ENCODE results near the gene FAM9C. TPM values are rescaled to one million over a fixed set of nuclear protein-coding genes. Genes with fewer than 3 reads are reported as not detected.

The FAM9C gene
- total RNA-seq, 2 donors from 2014 or later, result 6.5 TPM; not detected in 1

- 95% methylated on average over 2 of the region's 2 CpGs for WGBS
- TF ChIP-seq, protein P1, sequence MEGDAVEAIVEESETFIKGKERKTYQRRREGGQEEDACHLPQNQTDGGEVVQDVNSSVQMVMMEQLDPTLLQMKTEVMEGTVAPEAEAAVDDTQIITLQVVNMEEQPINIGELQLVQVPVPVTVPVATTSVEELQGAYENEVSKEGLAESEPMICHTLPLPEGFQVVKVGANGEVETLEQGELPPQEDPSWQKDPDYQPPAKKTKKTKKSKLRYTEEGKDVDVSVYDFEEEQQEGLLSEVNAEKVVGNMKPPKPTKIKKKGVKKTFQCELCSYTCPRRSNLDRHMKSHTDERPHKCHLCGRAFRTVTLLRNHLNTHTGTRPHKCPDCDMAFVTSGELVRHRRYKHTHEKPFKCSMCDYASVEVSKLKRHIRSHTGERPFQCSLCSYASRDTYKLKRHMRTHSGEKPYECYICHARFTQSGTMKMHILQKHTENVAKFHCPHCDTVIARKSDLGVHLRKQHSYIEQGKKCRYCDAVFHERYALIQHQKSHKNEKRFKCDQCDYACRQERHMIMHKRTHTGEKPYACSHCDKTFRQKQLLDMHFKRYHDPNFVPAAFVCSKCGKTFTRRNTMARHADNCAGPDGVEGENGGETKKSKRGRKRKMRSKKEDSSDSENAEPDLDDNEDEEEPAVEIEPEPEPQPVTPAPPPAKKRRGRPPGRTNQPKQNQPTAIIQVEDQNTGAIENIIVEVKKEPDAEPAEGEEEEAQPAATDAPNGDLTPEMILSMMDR (IDR thresholded peaks at IDR 0.05), result no peak
- TF ChIP-seq POLR2AphosphoS5 (IDR thresholded peaks at IDR 0.05), result no peak
- no peak for TF ChIP-seq POLR2A (IDR thresholded peaks at IDR 0.05)
- no peaks in the 10 kb centered on the region for H3K9me3 ChIP-seq
- intact Hi-C loops (cut with DNase I), result no loop called here
- H3K27me3 ChIP-seq (replicated peaks; ENCODE audit: insufficient read depth), result no peaks in the 10 kb centered on the region
- H3K4me3 ChIP-seq, result no peak overlapping the region
- no peaks in the 10 kb centered on the region for H3K4me1 ChIP-seq (replicated peaks)
- DNase-seq (ENCODE audit: low spot score), result no peak
- H3K27ac ChIP-seq, result no peak overlapping the region
- H3K36me3 ChIP-seq, result no peaks in the 10 kb centered on the region
These were observed 11.2 kb downstream of the FAM9C start for GRCh38 chrX:13033193-13033592.

DNA sequence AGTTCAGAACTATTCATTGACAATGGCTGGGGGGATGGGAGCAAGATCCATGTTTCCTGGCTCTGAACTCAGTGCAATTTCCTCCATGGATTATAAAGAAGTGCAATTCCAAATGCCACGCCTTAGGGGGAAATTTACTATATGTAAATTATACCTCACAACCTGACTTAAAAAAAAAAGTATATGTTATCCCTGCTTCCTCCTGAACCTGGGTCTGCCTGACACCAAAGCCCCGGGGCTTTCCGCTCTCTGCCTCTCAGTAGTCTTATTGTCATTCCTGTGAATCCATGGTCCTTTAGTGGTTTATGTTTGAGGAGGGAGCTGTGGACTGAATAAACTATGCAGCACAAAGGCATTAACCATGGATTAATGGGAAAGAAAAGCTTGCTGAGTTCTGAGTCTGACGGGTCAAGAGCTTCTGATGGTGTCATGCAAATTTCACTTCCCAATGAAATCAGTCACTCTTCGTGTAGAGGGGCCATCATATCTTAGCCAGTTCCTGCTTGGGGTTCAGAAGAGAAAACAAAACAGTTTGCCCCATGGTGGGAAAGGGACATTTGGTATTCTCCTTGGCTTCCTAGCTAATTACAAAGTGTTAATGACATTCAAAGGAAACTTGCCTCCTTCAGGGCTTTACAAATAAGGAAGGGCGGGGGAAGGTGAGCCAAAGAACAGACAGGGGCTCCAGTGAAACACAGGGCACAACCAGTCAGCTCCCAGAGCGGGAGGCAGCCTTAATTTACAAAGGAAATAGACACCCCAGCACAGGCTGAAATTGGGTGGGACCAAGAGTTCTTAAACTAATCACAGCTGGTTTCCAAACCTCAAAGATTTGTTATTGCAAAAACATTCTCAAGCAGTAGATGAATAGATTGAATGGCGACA lies 14.3 kb downstream of the FAM9C start:
- no peak overlapping the region for H3K27ac ChIP-seq
- no peaks in the 10 kb centered on the region for H3K36me3 ChIP-seq
- intact Hi-C loops (cut with DNase I), result no loop called here
- H3K27me3 ChIP-seq (replicated peaks; ENCODE audit: insufficient read depth), result no peaks in the 10 kb centered on the region
- WGBS, result 56% methylated on average over 8 of the region's 8 CpGs
- TF ChIP-seq POLR2A (IDR thresholded peaks at IDR 0.05), result no peak
- no peak for TF ChIP-seq POLR2AphosphoS5 (IDR thresholded peaks at IDR 0.05)
- TF ChIP-seq, protein P1 (IDR thresholded peaks at IDR 0.05), result no peak
- H3K4me1 ChIP-seq (replicated peaks), result no peaks in the 10 kb centered on the region
- H3K9me3 ChIP-seq, result no peaks in the 10 kb centered on the region
- H3K4me3 ChIP-seq, result no peak overlapping the region
- DNase-seq (ENCODE audit: low spot score), result no peak

DNA sequence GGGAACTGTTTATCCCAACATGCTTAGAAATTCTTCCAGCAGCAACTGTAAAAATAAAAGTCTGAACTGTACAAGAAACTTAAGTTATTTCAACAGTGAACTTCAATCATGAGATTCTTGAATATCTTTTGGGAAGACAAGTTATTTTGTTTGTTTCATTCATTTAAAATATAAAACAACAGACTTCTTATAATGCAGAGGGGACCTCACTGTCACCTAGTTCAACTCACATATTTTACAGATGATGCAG lies 14.9 kb downstream of the FAM9C start:
- Histone ChIP-seq H3K9me3 (no peaks in the 10 kb centered on the region), H3K36me3 (no peaks in the 10 kb centered on the region), H3K4me3 (no peak overlapping the region), H3K27me3 (replicated peaks; ENCODE audit: insufficient read depth) (no peaks in the 10 kb centered on the region), H3K4me1 (replicated peaks) (no peaks in the 10 kb centered on the region), H3K27ac (no peak overlapping the region)
- intact Hi-C loops (cut with DNase I), result no loop called here
- no peak for TF ChIP-seq POLR2AphosphoS5 (IDR thresholded peaks at IDR 0.05)
- TF ChIP-seq, protein P1 (IDR thresholded peaks at IDR 0.05), result no peak
- no peak for TF ChIP-seq POLR2A (IDR thresholded peaks at IDR 0.05)
- DNase-seq (ENCODE audit: low spot score), result no peak

- no peaks in the 10 kb centered on the region for H3K9me3 ChIP-seq
- no peaks in the 10 kb centered on the region for H3K4me1 ChIP-seq (replicated peaks)
- WGBS, result 7% methylated on average over 6 of the region's 6 CpGs
- intact Hi-C loops (cut with DNase I), result no loop called here
- no peak overlapping the region for H3K4me3 ChIP-seq
- H3K36me3 ChIP-seq, result no peaks in the 10 kb centered on the region
- TF ChIP-seq, protein P1 (IDR thresholded peaks at IDR 0.05), result no peak
- TF ChIP-seq POLR2AphosphoS5 (IDR thresholded peaks at IDR 0.05), result no peak
- no peak for TF ChIP-seq POLR2A (IDR thresholded peaks at IDR 0.05)
- DNase-seq (ENCODE audit: low spot score), result peak; percentile 8
- H3K27me3 ChIP-seq (replicated peaks; ENCODE audit: insufficient read depth), result no peaks in the 10 kb centered on the region
- no peak overlapping the region for H3K27ac ChIP-seq
These were observed 15.4 kb downstream of the FAM9C start for GRCh38 chrX:13028871-13029636.

Measured in prostate gland (tissue), 2 donors.